K562 (cell line): ENCODE data around the gene GPR153. TPM values are rescaled to one million over a fixed set of nuclear protein-coding genes. Genes with fewer than 3 reads are reported as not detected.

Experiments
- ATF7 ChIP-seq: fragments of 450-650 bp; IDR thresholded peaks from 2 replicates; pipeline ENCODE4 v1.7.1; 2014; ENCODE audit warnings: mild to moderate bottlenecking, moderate library complexity
- MYC ChIP-seq, 2 experiments: fragments of 250-450 bp in 1 of 2; sonication (Bioruptor Pico) in 1 of 2; IDR thresholded peaks; 2 replicates each; pipeline versions ENCODE4 v1.5.1 to v1.6.1; 2012 to 2021; ENCODE audit warnings: low read depth in 2 of 2, borderline replicate concordance in 1 of 2, improper control_type of control experiment in 1 of 2, low read length in 1 of 2, mild to moderate bottlenecking in 1 of 2, moderate library complexity in 1 of 2
- TCF7 ChIP-seq: sonication (generic); IDR thresholded peaks from 2 replicates; pipeline ENCODE4 v1.6.1; 2016; ENCODE audit warnings: antibody characterized with exemption, borderline replicate concordance
- ZBTB8A ChIP-seq: fragments of 450-650 bp; IDR thresholded peaks from 2 replicates; pipeline ENCODE4 v1.6.1; 2018; ENCODE audit warnings: mild to moderate bottlenecking, moderate library complexity; ENCODE audit not compliant: partially characterized antibody
- polyA plus RNA-seq, 8 experiments: library from polyadenylated mRNA; depleted of rRNA in 4 of 8; stranded (reverse) in 5 of 8; unstranded in 3 of 8; fragments of >200 nt; fragmentation: Nextera tagmentation in 2 of 8; fragmentation: Illumina TruSeq in 1 of 8; extraction: Ambion mirVana in 2 of 8; extraction: Trizol in 1 of 8; gene quantifications; 2 replicates each; pipeline versions ENCODE4 v1.2.1 to v1.2.3, GENCODE V29; 2011 to 2014; ENCODE audit warnings: inconsistent platforms in 1 of 8, missing spikeins in 1 of 8
- total RNA-seq, 7 experiments: library from RNA; depleted of rRNA in 6 of 7; stranded (reverse); fragments of >200 nt in 6 of 7; fragmentation: Illumina TruSeq in 2 of 7; extraction: Trizol in 2 of 7; gene quantifications; 2 replicates each; pipeline versions ENCODE4 v1.2.1 to v1.2.3, GENCODE V29; 2011 to 2021; ENCODE audit warnings: low replicate concordance in 1 of 7
- TF ChIP-seq, protein P1 (sequence below): fragments of 450-650 bp; IDR thresholded peaks from 2 replicates; pipeline ENCODE4 v1.6.1; 2014; ENCODE audit warnings: low read depth, mild to moderate bottlenecking, moderate library complexity, borderline replicate concordance
- TF ChIP-seq, protein P2 (sequence below): sonication (generic); formaldehyde crosslinking; IDR thresholded peaks from 2 replicates; pipeline ENCODE4 v1.9.0; 2022; ENCODE audit warnings: mild to moderate bottlenecking, missing genetic modification reagents
- TF ChIP-seq, protein P3 (sequence below), 2 experiments: fragments of 450-650 bp; IDR thresholded peaks; 2 replicates each; pipeline ENCODE4 v1.6.1; 2018; ENCODE audit warnings: mild to moderate bottlenecking in 2 of 2, low read depth in 1 of 2; ENCODE audit not compliant: partially characterized antibody in 2 of 2
- TF ChIP-seq, protein P4 (sequence below), 2 experiments: fragments of 450-650 bp; formaldehyde crosslinking in 1 of 2; IDR thresholded peaks; 2 replicates each; pipeline versions ENCODE4 v1.4.0 to v1.6.1; 2014 to 2020; ENCODE audit warnings: mild to moderate bottlenecking in 2 of 2, borderline replicate concordance in 1 of 2, low read depth in 1 of 2

The GPR153 gene
- total and polyA plus RNA-seq, 9 of the 15 experiments (the other 6 are each of a cell fraction or from before 2014, with no cell fraction given): 0.01 to 1.5 (median 0.51) TPM

DNA sequence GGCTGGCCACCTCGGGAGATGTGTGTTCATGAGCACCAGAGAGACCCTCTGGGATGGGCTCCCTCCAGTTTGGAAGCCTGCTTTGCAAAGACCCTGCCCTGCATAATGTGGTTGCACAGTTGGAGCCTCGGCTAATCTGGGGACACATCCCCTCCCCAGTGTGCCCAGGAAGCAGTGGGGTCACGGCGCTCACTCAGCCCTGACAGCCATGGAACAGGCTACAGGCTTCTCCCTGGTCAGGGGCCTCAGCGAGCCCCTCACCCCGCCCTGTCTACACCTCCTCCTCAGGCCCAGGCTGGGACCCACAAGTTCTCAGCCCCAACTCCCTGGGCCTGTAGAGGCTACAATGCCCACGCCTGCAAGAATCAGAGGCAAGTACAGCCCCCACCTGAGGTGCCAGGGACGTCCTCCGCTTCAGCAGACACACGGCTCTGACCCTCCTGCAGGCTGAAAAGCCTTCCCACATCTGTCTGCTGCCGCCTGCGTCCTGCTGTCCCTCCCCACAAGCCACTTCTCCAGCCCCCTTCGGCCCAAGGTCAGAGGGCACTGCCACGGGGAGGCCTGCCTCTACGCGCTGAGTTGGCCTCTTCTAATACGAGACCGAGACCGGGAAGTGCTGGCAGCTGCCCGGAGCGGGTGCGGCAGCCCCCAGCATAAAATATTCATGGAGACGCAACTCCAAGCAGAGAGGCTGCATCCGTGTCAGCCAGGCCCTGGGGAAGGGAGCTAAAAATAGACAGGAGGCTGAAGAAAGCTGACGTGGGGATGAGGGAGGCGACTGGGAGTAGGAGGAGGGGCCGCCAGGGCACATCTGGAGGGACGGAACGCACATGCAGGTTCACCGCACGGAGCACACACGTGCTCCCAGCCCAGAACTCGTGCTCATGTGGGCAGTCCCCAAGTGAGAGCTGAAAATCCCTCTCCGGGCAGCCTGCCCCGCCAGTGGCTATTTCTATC is 15.2 kb upstream of the GPR153 start (continued):
- TF ChIP-seq, protein P1, sequence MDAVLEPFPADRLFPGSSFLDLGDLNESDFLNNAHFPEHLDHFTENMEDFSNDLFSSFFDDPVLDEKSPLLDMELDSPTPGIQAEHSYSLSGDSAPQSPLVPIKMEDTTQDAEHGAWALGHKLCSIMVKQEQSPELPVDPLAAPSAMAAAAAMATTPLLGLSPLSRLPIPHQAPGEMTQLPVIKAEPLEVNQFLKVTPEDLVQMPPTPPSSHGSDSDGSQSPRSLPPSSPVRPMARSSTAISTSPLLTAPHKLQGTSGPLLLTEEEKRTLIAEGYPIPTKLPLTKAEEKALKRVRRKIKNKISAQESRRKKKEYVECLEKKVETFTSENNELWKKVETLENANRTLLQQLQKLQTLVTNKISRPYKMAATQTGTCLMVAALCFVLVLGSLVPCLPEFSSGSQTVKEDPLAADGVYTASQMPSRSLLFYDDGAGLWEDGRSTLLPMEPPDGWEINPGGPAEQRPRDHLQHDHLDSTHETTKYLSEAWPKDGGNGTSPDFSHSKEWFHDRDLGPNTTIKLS: no peak
- TF ChIP-seq, protein P2, sequence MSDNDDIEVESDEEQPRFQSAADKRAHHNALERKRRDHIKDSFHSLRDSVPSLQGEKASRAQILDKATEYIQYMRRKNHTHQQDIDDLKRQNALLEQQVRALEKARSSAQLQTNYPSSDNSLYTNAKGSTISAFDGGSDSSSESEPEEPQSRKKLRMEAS (CRISPR knock-in tag): peak; percentile 88
- TF ChIP-seq MYC (IDR thresholded peaks at IDR 0.05; ENCODE audit: low read depth, low read length): peak; percentile 53; the same call in 1 of the 2 replicates
- no peak for TF ChIP-seq MYC (CRISPR knock-in tag; IDR thresholded peaks at IDR 0.05; ENCODE audit: borderline replicate concordance, low read depth)
- TF ChIP-seq, protein P3, sequence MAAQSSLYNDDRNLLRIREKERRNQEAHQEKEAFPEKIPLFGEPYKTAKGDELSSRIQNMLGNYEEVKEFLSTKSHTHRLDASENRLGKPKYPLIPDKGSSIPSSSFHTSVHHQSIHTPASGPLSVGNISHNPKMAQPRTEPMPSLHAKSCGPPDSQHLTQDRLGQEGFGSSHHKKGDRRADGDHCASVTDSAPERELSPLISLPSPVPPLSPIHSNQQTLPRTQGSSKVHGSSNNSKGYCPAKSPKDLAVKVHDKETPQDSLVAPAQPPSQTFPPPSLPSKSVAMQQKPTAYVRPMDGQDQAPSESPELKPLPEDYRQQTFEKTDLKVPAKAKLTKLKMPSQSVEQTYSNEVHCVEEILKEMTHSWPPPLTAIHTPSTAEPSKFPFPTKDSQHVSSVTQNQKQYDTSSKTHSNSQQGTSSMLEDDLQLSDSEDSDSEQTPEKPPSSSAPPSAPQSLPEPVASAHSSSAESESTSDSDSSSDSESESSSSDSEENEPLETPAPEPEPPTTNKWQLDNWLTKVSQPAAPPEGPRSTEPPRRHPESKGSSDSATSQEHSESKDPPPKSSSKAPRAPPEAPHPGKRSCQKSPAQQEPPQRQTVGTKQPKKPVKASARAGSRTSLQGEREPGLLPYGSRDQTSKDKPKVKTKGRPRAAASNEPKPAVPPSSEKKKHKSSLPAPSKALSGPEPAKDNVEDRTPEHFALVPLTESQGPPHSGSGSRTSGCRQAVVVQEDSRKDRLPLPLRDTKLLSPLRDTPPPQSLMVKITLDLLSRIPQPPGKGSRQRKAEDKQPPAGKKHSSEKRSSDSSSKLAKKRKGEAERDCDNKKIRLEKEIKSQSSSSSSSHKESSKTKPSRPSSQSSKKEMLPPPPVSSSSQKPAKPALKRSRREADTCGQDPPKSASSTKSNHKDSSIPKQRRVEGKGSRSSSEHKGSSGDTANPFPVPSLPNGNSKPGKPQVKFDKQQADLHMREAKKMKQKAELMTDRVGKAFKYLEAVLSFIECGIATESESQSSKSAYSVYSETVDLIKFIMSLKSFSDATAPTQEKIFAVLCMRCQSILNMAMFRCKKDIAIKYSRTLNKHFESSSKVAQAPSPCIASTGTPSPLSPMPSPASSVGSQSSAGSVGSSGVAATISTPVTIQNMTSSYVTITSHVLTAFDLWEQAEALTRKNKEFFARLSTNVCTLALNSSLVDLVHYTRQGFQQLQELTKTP (IDR thresholded peaks at IDR 0.05; ENCODE audit: low read depth in 1 of 2, partially characterized antibody in 2 of 2): no peak
- TF ChIP-seq ATF7: no peak
- TF ChIP-seq ZBTB8A: no peak
- no peak for TF ChIP-seq TCF7
- TF ChIP-seq, protein P4, sequence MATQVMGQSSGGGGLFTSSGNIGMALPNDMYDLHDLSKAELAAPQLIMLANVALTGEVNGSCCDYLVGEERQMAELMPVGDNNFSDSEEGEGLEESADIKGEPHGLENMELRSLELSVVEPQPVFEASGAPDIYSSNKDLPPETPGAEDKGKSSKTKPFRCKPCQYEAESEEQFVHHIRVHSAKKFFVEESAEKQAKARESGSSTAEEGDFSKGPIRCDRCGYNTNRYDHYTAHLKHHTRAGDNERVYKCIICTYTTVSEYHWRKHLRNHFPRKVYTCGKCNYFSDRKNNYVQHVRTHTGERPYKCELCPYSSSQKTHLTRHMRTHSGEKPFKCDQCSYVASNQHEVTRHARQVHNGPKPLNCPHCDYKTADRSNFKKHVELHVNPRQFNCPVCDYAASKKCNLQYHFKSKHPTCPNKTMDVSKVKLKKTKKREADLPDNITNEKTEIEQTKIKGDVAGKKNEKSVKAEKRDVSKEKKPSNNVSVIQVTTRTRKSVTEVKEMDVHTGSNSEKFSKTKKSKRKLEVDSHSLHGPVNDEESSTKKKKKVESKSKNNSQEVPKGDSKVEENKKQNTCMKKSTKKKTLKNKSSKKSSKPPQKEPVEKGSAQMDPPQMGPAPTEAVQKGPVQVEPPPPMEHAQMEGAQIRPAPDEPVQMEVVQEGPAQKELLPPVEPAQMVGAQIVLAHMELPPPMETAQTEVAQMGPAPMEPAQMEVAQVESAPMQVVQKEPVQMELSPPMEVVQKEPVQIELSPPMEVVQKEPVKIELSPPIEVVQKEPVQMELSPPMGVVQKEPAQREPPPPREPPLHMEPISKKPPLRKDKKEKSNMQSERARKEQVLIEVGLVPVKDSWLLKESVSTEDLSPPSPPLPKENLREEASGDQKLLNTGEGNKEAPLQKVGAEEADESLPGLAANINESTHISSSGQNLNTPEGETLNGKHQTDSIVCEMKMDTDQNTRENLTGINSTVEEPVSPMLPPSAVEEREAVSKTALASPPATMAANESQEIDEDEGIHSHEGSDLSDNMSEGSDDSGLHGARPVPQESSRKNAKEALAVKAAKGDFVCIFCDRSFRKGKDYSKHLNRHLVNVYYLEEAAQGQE (IDR thresholded peaks at IDR 0.05; ENCODE audit: borderline replicate concordance): no peak
- TF ChIP-seq, protein P4 (CRISPR knock-in tag; IDR thresholded peaks at IDR 0.05; ENCODE audit: low read depth): no peak
